Panc1 (cell line): ENCODE measurements around the gene TRRAP. TPM values are rescaled to one million over a fixed set of nuclear protein-coding genes. Genes with fewer than 3 reads are reported as not detected.

Experiments
- ATAC-seq: fragments of 200-7000 bp; cut with Tn5 transposase; 2 replicates; pipeline ENCODE4 v1.9.1; 2020; ENCODE audit warnings: mild to moderate bottlenecking, moderate library complexity
- BruUV-seq: library from RNA; stranded (reverse); fragments of 400-500 nt; replicated peaks from 2 replicates; lab custom pipeline; 2021; lab: Mats Ljungman, UMichigan
- CTCF ChIA-PET: fragments of 300-600 bp; sonication (Branson Sonifier 250); formaldehyde crosslinking; loops from one replicate; lab custom pipeline; 2022; ENCODE audit warnings: antibody characterized with exemption; lab: Charles Lee
- POLR2A ChIA-PET: fragments of 300-600 bp; sonication (Branson Sonifier 250); formaldehyde crosslinking; loops from one replicate; lab custom pipeline; 2022; ENCODE audit warnings: antibody characterized with exemption; lab: Charles Lee
- DNase-seq: peaks from one replicate; pipeline ENCODE4 v3.0.0-alpha.2; 2010; ENCODE audit warnings: low read depth, low spot score
- H3K27ac ChIP-seq: 2 replicates; pipeline ENCODE4 v1.5.1; 2011; ENCODE audit warnings: mild to moderate bottlenecking, low read length, inconsistent platforms
- H3K27me3 ChIP-seq: fragments of 200-500 bp; sonication (Bioruptor generic); 2 replicates; pipeline ENCODE4 v1.6.0; 2014; ENCODE audit warnings: low read length, inconsistent platforms; ENCODE audit not compliant: control insufficient read depth, insufficient read depth
- H3K36me3 ChIP-seq: fragments of 200-500 bp; sonication (Bioruptor generic); 2 replicates; pipeline ENCODE4 v1.5.1; 2014; ENCODE audit warnings: inconsistent platforms, mild to moderate bottlenecking, low read length, moderate library complexity; ENCODE audit not compliant: control insufficient read depth, insufficient read depth
- H3K4me1 ChIP-seq: 2 replicates; pipeline ENCODE4 v1.5.1; 2011; ENCODE audit warnings: inconsistent platforms, mild to moderate bottlenecking, low read length, moderate library complexity; ENCODE audit not compliant: control insufficient read depth, insufficient read depth
- H3K4me3 ChIP-seq, 2 experiments: 2 replicates each; pipeline ENCODE4 v1.5.1; 2011 to 2012; ENCODE audit warnings: low read depth in 2 of 2, low read length in 2 of 2, mild to moderate bottlenecking in 2 of 2, inconsistent platforms in 1 of 2, moderate library complexity in 1 of 2
- H3K9me3 ChIP-seq: fragments of 200-500 bp; sonication (Bioruptor generic); 2 replicates; pipeline ENCODE4 v1.5.1; 2014; ENCODE audit warnings: low read depth, mild to moderate bottlenecking, inconsistent platforms, low read length, moderate library complexity; ENCODE audit not compliant: control insufficient read depth, insufficient read depth
- CTCF ChIP-seq: fragments of 450-650 bp; IDR thresholded peaks from 2 replicates; pipeline ENCODE4 v1.5.1; 2017; ENCODE audit warnings: mild to moderate bottlenecking
- POLR2AphosphoS5 ChIP-seq: IDR thresholded peaks from 2 replicates; pipeline ENCODE4 v1.6.1; 2012; ENCODE audit warnings: mild to moderate bottlenecking, low read depth, low read length, moderate library complexity
- SIN3A ChIP-seq: IDR thresholded peaks from 2 replicates; pipeline ENCODE4 v1.6.1; 2012; ENCODE audit warnings: low read depth, mild to moderate bottlenecking, low read length, moderate library complexity, borderline replicate concordance; ENCODE audit not compliant: insufficient read depth
- TCF7L2 ChIP-seq: IDR thresholded peaks from 2 replicates; pipeline ENCODE4 v1.6.1; 2011; ENCODE audit warnings: mild to moderate bottlenecking, low read depth, low read length, inconsistent platforms
- in situ Hi-C: cut with HindIII; loops from 2 replicates; pipeline ENCODE4 v1.10.0; 2016; ENCODE audit warnings: low sequenced_read_pairs, low pct_unique_long_range_greater_than_20kb
- intact Hi-C: fragments of 100-400 bp; cut with micrococcal nuclease; formaldehyde crosslinking; loops from one replicate; pipeline ENCODE4 v1.10.0; 2022; ENCODE audit not compliant: unreplicated experiment
- total RNA-seq: library from RNA; stranded (reverse); gene quantifications from one replicate; pipeline ENCODE4 v1.2.1, GENCODE V29; 2021; ENCODE audit not compliant: unreplicated experiment
- TF ChIP-seq, protein P1 (sequence below), 2 experiments: IDR thresholded peaks; 2 replicates each; pipeline ENCODE4 v1.6.1; 2011 to 2012; ENCODE audit warnings: low read depth in 2 of 2, control low read depth in 1 of 2, low read length in 1 of 2, mild to moderate bottlenecking in 1 of 2, moderate library complexity in 1 of 2; ENCODE audit not compliant: insufficient read depth in 1 of 2

Gene TRRAP
- total RNA-seq, 1 experiment from 2014 or later = 44.9 TPM

- Histone ChIP-seq H3K27ac (no peak overlapping the region), H3K4me1 (no peaks in the 10 kb centered on the region), H3K27me3 (no peaks in the 10 kb centered on the region), H3K4me3 (no peak overlapping the region), H3K36me3 (peaks cover 20% of the 10 kb centered on the region), H3K9me3 (no peaks in the 10 kb centered on the region)
- TF ChIP-seq CTCF (no peak), TCF7L2 (no peak), POLR2AphosphoS5 (no peak), SIN3A (no peak)
- TF ChIP-seq, protein P1, sequence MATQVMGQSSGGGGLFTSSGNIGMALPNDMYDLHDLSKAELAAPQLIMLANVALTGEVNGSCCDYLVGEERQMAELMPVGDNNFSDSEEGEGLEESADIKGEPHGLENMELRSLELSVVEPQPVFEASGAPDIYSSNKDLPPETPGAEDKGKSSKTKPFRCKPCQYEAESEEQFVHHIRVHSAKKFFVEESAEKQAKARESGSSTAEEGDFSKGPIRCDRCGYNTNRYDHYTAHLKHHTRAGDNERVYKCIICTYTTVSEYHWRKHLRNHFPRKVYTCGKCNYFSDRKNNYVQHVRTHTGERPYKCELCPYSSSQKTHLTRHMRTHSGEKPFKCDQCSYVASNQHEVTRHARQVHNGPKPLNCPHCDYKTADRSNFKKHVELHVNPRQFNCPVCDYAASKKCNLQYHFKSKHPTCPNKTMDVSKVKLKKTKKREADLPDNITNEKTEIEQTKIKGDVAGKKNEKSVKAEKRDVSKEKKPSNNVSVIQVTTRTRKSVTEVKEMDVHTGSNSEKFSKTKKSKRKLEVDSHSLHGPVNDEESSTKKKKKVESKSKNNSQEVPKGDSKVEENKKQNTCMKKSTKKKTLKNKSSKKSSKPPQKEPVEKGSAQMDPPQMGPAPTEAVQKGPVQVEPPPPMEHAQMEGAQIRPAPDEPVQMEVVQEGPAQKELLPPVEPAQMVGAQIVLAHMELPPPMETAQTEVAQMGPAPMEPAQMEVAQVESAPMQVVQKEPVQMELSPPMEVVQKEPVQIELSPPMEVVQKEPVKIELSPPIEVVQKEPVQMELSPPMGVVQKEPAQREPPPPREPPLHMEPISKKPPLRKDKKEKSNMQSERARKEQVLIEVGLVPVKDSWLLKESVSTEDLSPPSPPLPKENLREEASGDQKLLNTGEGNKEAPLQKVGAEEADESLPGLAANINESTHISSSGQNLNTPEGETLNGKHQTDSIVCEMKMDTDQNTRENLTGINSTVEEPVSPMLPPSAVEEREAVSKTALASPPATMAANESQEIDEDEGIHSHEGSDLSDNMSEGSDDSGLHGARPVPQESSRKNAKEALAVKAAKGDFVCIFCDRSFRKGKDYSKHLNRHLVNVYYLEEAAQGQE (IDR thresholded peaks at IDR 0.05; ENCODE audit: insufficient read depth in 1 of 2, low read depth in 2 of 2, low read length in 1 of 2) = no peak
- no peak for DNase-seq
- no peak for ATAC-seq
- POLR2A ChIA-PET = interaction anchor here (0.8 kb wide), 1 partner anchor 21 kb away, joined by 3 read pairs; no protein-coding TSS in a partner anchor
- in situ Hi-C loops (no loop called here), intact Hi-C loops (no loop called here)
- BruUV-seq = no TSS peak
- CTCF ChIA-PET = no interaction called here
Observed at GRCh38 chr7:98995111-98995510, 116.8 kb downstream of the TRRAP start.

- POLR2A ChIA-PET = interaction anchor here (0.6 kb wide), 1 partner anchor 1087 kb away, joined by 4 read pairs; no protein-coding TSS in a partner anchor
- in situ Hi-C loops (no loop called here), intact Hi-C loops (no loop called here)
- Histone ChIP-seq H3K27me3 (no peaks in the 10 kb centered on the region), H3K9me3 (no peaks in the 10 kb centered on the region), H3K4me3 (no peak overlapping the region), H3K27ac (no peak overlapping the region), H3K36me3 (peaks cover 17% of the 10 kb centered on the region), H3K4me1 (no peaks in the 10 kb centered on the region)
- TF ChIP-seq CTCF (no peak), SIN3A (no peak), POLR2AphosphoS5 (no peak), TCF7L2 (no peak)
- TF ChIP-seq, protein P1 (IDR thresholded peaks at IDR 0.05; ENCODE audit: insufficient read depth in 1 of 2, low read depth in 2 of 2, low read length in 1 of 2) = no peak
- no TSS peak for BruUV-seq
- DNase-seq = no peak
- ATAC-seq = no peak
- CTCF ChIA-PET = no interaction called here
Observed at GRCh38 chr7:98995523-98996149, 117.3 kb downstream of the TRRAP start.
